OCI-M1 (cell line): ENCODE measurements around the gene LMF2.

Experiments
- DNase-seq: peaks from one replicate; lab custom pipeline; 2025; lab: John Stamatoyannopoulos, UW

The LMF2 gene

GRCh38 chr22:50464451-50464850 lies 43.1 kb downstream of the LMF2 start:
- DNase-seq: no peak

GRCh38 chr22:50463188-50463900 lies 44.2 kb downstream of the LMF2 start:
- DNase-seq: no peak

- DNase-seq: no peak
These were observed 45.4 kb downstream of the LMF2 start for GRCh38 chr22:50461979-50462540.

- DNase-seq: no peak
These were observed 46.0 kb downstream of the LMF2 start for GRCh38 chr22:50461536-50461935.

GRCh38 chr22:50460938-50461337 lies 46.6 kb downstream of the LMF2 start:
- DNase-seq: no peak

- DNase-seq: no peak
These were observed 47.9 kb downstream of the LMF2 start for GRCh38 chr22:50459496-50460140.

GRCh38 chr22:50459016-50459415 lies 48.5 kb downstream of the LMF2 start:
- no peak for DNase-seq

GRCh38 chr22:50456466-50457234 lies 50.9 kb downstream of the LMF2 start:
- DNase-seq: no peak

- DNase-seq: no peak
These were observed 51.5 kb downstream of the LMF2 start for GRCh38 chr22:50456026-50456425.

GRCh38 chr22:50455201-50455600 lies 52.3 kb downstream of the LMF2 start:
- no peak for DNase-seq

- no peak for DNase-seq
These were observed 52.9 kb downstream of the LMF2 start for GRCh38 chr22:50454556-50455075.
